Astrocyte (in vitro differentiated cells and primary cell): ENCODE measurements around the gene FKRP. TPM values are rescaled to one million over a fixed set of nuclear protein-coding genes. Genes with fewer than 3 reads are reported as not detected.

Experiments
- DNase-seq: peaks from one replicate; pipeline ENCODE4 v3.0.0-alpha.2; 2010; ENCODE audit warnings: low read depth
- FAIRE-seq: peaks from 2 replicates; lab custom pipeline; 2011; peaks lifted over from hg19 to GRCh38; lab: Jason Lieb, UNC
- H2AFZ ChIP-seq: 2 replicates; pipeline ENCODE4 v1.6.0; 2012; ENCODE audit warnings: low read depth, low read length, inconsistent platforms
- H3K27ac ChIP-seq: 2 replicates; pipeline ENCODE4 v1.5.1; 2011; ENCODE audit warnings: low read depth, low read length, inconsistent platforms
- H3K27me3 ChIP-seq: 2 replicates; pipeline ENCODE4 v1.6.0; 2011; ENCODE audit warnings: low read length, inconsistent platforms; ENCODE audit not compliant: insufficient read depth
- H3K36me3 ChIP-seq: 2 replicates; pipeline ENCODE4 v1.5.1; 2011; ENCODE audit warnings: low read length, inconsistent platforms; ENCODE audit not compliant: insufficient read depth
- H3K4me1 ChIP-seq: 2 replicates; pipeline ENCODE4 v1.5.1; 2011; ENCODE audit warnings: low read length, inconsistent platforms; ENCODE audit not compliant: insufficient read depth
- H3K4me2 ChIP-seq: 2 replicates; pipeline ENCODE4 v1.6.0; 2012; ENCODE audit warnings: low read length, inconsistent platforms
- H3K4me3 ChIP-seq: 2 replicates; pipeline ENCODE4 v1.5.1; 2011; ENCODE audit warnings: low read depth, mild to moderate bottlenecking, low read length, inconsistent platforms; ENCODE audit not compliant: insufficient read depth
- H3K79me2 ChIP-seq: 2 replicates; pipeline ENCODE4 v1.6.0; 2012; ENCODE audit warnings: mild to moderate bottlenecking, low read length, inconsistent platforms; ENCODE audit not compliant: insufficient read depth
- H3K9ac ChIP-seq: 2 replicates; pipeline ENCODE4 v1.6.0; 2012; ENCODE audit warnings: mild to moderate bottlenecking, low read length, inconsistent platforms
- H3K9me3 ChIP-seq: 2 replicates; pipeline ENCODE4 v1.5.1; 2012; ENCODE audit warnings: low read depth, mild to moderate bottlenecking, low read length, inconsistent platforms; ENCODE audit not compliant: insufficient read depth
- H4K20me1 ChIP-seq: 2 replicates; pipeline ENCODE4 v1.6.0; 2012; ENCODE audit warnings: low read length, inconsistent platforms; ENCODE audit not compliant: insufficient read depth
- H3K27ac Mint-ChIP-seq: one replicate; pipeline ENCODE4 v1.8.0; 2021; ENCODE audit warnings: mild to moderate bottlenecking, mixed read lengths; ENCODE audit not compliant: unreplicated experiment
- H3K27me3 Mint-ChIP-seq: one replicate; pipeline ENCODE4 v1.8.0; 2021; ENCODE audit warnings: low read depth, mixed read lengths; ENCODE audit not compliant: unreplicated experiment
- H3K36me3 Mint-ChIP-seq: one replicate; pipeline ENCODE4 v1.8.0; 2021; ENCODE audit warnings: low read depth, mixed read lengths; ENCODE audit not compliant: unreplicated experiment
- H3K4me1 Mint-ChIP-seq: one replicate; pipeline ENCODE4 v1.8.0; 2021; ENCODE audit warnings: low read depth, mixed read lengths; ENCODE audit not compliant: unreplicated experiment
- H3K4me3 Mint-ChIP-seq: one replicate; pipeline ENCODE4 v1.8.0; 2021; ENCODE audit warnings: mild to moderate bottlenecking, moderate library complexity, mixed read lengths; ENCODE audit not compliant: unreplicated experiment
- H3K9me3 Mint-ChIP-seq: one replicate; pipeline ENCODE4 v1.8.0; 2021; ENCODE audit warnings: mild to moderate bottlenecking, mixed read lengths; ENCODE audit not compliant: unreplicated experiment
- CTCF ChIP-seq: IDR thresholded peaks from 2 replicates; pipeline ENCODE4 v1.5.1; 2011; ENCODE audit warnings: low read depth, mild to moderate bottlenecking, inconsistent platforms, low read length, moderate library complexity; ENCODE audit not compliant: insufficient read depth
- EZH2 ChIP-seq: IDR thresholded peaks from 2 replicates; pipeline ENCODE4 v1.6.1; 2012; ENCODE audit warnings: mild to moderate bottlenecking, low read length, inconsistent platforms; ENCODE audit not compliant: insufficient read depth
- total RNA-seq: library from RNA; stranded (reverse); gene quantifications from 2 replicates; pipeline ENCODE4 v1.2.1, GENCODE V29; 2021

FKRP gene
- total RNA-seq, 1 donor from 2014 or later, result 25.1 TPM

- Histone ChIP-seq H3K36me3 (peaks cover 18% of the 10 kb centered on the region), H3K79me2 (peaks cover 26% of the 10 kb centered on the region)
- peaks cover 14% of the 10 kb centered on the region for H3K36me3 Mint-ChIP-seq
Observed at GRCh38 chr19:46723023-46723461, 22.8 kb upstream of the FKRP start.

GRCh38 chr19:46723471-46723870 is 22.4 kb upstream of the FKRP start:
- H3K27me3 ChIP-seq, result no peaks in the 10 kb centered on the region
- H3K4me2 ChIP-seq, result no peak overlapping the region

More at GRCh38 chr19:46723023-46723461, 22.8 kb upstream of the FKRP start:
- Mint-ChIP-seq H3K4me1 (peaks cover 13% of the 10 kb centered on the region), H3K4me3 (no peak overlapping the region), H3K27ac (peak overlapping the region; percentile 18), H3K27me3 (no peaks in the 10 kb centered on the region), H3K9me3 (no peaks in the 10 kb centered on the region)
- H3K27ac ChIP-seq, result no peak overlapping the region
- H3K27me3 ChIP-seq, result no peaks in the 10 kb centered on the region
- H3K9ac ChIP-seq, result no peak overlapping the region
- TF ChIP-seq EZH2, result no peak
- no peak for TF ChIP-seq CTCF
- peaks cover 56% of the 10 kb centered on the region for H4K20me1 ChIP-seq
- DNase-seq, result no peak
- H3K9me3 ChIP-seq, result no peaks in the 10 kb centered on the region
- FAIRE-seq, result no peak
- no peak overlapping the region for H3K4me3 ChIP-seq
- H2AFZ ChIP-seq, result no peak overlapping the region
- H3K4me1 ChIP-seq, result peaks cover 8% of the 10 kb centered on the region
- no peak overlapping the region for H3K4me2 ChIP-seq

More at GRCh38 chr19:46723471-46723870, 22.4 kb upstream of the FKRP start:
- Histone ChIP-seq H3K4me1 (peaks cover 8% of the 10 kb centered on the region), H3K9me3 (no peaks in the 10 kb centered on the region), H3K27ac (no peak overlapping the region), H2AFZ (no peak overlapping the region), H3K4me3 (no peak overlapping the region), H3K36me3 (peaks cover 18% of the 10 kb centered on the region), H3K79me2 (peaks cover 30% of the 10 kb centered on the region), H3K9ac (no peak overlapping the region), H4K20me1 (peaks cover 56% of the 10 kb centered on the region)
- no peak for DNase-seq
- Mint-ChIP-seq H3K9me3 (no peaks in the 10 kb centered on the region), H3K36me3 (peaks cover 14% of the 10 kb centered on the region), H3K27me3 (no peaks in the 10 kb centered on the region), H3K4me1 (peaks cover 14% of the 10 kb centered on the region), H3K4me3 (no peak overlapping the region), H3K27ac (peak overlapping the region; percentile 18)
- no peak for FAIRE-seq
- TF ChIP-seq EZH2, result no peak
- TF ChIP-seq CTCF, result no peak
